Right atrium auricular region (tissue), 2 donors: ENCODE data around the gene LRFN2. TPM values are rescaled to one million over a fixed set of nuclear protein-coding genes. Genes with fewer than 3 reads are reported as not detected.

Source experiments
- DNase-seq: peaks from one replicate; pipeline ENCODE4 v3.0.0-alpha.2; 2019; ENCODE audit warnings: low spot score
- H3K27ac ChIP-seq, 2 donors: fragments of 200-600 bp; sonication (generic); 1 replicate in 1 of 2; 2 replicates in 1 of 2; pipeline ENCODE4 v1.5.1; 2016 to 2019
- H3K27me3 ChIP-seq, 2 donors: fragments of 200-600 bp; sonication (generic); one replicate each; pipeline versions ENCODE4 v1.5.1 to v1.6.0; 2017 to 2019
- H3K36me3 ChIP-seq: fragments of 200-600 bp; sonication (generic); one replicate; pipeline ENCODE4 v1.5.1; 2016
- H3K4me1 ChIP-seq, 2 donors: fragments of 200-600 bp; sonication (generic); one replicate each; pipeline versions ENCODE4 v1.5.1 to v1.6.0; 2017 to 2019
- H3K4me3 ChIP-seq, 2 donors: fragments of 200-600 bp; sonication (generic); 1 replicate in 1 of 2; 2 replicates in 1 of 2; pipeline ENCODE4 v1.5.1; 2017 to 2019; ENCODE audit warnings: mild to moderate bottlenecking in 1 of 2, moderate library complexity in 1 of 2
- H3K9me3 ChIP-seq, 2 donors: fragments of 200-600 bp; sonication (generic); one replicate each; pipeline ENCODE4 v1.5.1; 2019
- total RNA-seq, 2 donors: library from RNA; depleted of rRNA; stranded (reverse); fragments of >200 nt; gene quantifications; one replicate each; pipeline ENCODE4 v1.1.0, GENCODE V29; 2016
- TF ChIP-seq, protein P1 (sequence below), 2 donors: fragments of 200-600 bp; sonication (generic); IDR thresholded peaks; one replicate each; pipeline ENCODE4 v1.5.1; 2019; ENCODE audit warnings: antibody characterized with exemption in 2 of 2

Gene LRFN2
- total RNA-seq, 2 donors from 2014 or later: not detected

DNA sequence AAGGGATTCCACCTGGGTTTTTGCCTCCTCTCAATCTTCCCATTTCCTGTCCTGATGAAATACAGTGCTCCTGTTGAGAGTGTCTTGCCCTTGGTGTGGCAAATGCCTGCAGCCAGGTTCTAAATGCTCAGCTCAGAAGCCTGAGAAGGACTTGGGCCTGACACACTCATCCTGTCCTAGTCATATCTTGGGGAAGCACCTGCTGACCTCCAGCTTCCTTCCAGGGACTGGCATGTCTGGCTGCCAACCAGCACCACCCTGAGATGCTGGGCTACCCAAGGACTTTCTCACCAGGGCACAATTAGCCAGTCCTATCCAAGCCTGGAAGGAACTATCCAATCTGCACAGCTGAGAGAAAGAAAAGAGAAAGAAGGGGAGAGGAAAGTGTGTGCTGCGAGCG, 43.4 kb downstream of the LRFN2 start:
- TF ChIP-seq, protein P1, sequence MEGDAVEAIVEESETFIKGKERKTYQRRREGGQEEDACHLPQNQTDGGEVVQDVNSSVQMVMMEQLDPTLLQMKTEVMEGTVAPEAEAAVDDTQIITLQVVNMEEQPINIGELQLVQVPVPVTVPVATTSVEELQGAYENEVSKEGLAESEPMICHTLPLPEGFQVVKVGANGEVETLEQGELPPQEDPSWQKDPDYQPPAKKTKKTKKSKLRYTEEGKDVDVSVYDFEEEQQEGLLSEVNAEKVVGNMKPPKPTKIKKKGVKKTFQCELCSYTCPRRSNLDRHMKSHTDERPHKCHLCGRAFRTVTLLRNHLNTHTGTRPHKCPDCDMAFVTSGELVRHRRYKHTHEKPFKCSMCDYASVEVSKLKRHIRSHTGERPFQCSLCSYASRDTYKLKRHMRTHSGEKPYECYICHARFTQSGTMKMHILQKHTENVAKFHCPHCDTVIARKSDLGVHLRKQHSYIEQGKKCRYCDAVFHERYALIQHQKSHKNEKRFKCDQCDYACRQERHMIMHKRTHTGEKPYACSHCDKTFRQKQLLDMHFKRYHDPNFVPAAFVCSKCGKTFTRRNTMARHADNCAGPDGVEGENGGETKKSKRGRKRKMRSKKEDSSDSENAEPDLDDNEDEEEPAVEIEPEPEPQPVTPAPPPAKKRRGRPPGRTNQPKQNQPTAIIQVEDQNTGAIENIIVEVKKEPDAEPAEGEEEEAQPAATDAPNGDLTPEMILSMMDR (IDR thresholded peaks at IDR 0.05): no peak
- Histone ChIP-seq H3K4me1 (no peaks in the 10 kb centered on the region), H3K36me3 (no peaks in the 10 kb centered on the region), H3K27me3 (no peaks in the 10 kb centered on the region), H3K27ac (no peak overlapping the region), H3K9me3 (no peaks in the 10 kb centered on the region), H3K4me3 (no peak overlapping the region)
- DNase-seq: no peak

GRCh38 chr6:40543146-40543545, 44.0 kb downstream of the LRFN2 start:
- Histone ChIP-seq H3K27me3 (no peaks in the 10 kb centered on the region), H3K27ac (no peak overlapping the region), H3K9me3 (no peaks in the 10 kb centered on the region), H3K4me1 (no peaks in the 10 kb centered on the region), H3K4me3 (no peak overlapping the region), H3K36me3 (no peaks in the 10 kb centered on the region)
- no peak for DNase-seq
- TF ChIP-seq, protein P1 (IDR thresholded peaks at IDR 0.05): no peak

GRCh38 chr6:40542175-40542764, 44.9 kb downstream of the LRFN2 start:
- TF ChIP-seq, protein P1 (IDR thresholded peaks at IDR 0.05): no peak
- Histone ChIP-seq H3K4me3 (no peak overlapping the region), H3K36me3 (no peaks in the 10 kb centered on the region), H3K27me3 (no peaks in the 10 kb centered on the region), H3K27ac (no peak overlapping the region), H3K4me1 (no peaks in the 10 kb centered on the region), H3K9me3 (no peaks in the 10 kb centered on the region)
- no peak for DNase-seq

GRCh38 chr6:40541556-40542174, 45.5 kb downstream of the LRFN2 start:
- no peaks in the 10 kb centered on the region for H3K27me3 ChIP-seq
- TF ChIP-seq, protein P1 (IDR thresholded peaks at IDR 0.05): no peak
- no peak overlapping the region for H3K27ac ChIP-seq
- H3K9me3 ChIP-seq: no peaks in the 10 kb centered on the region
- no peaks in the 10 kb centered on the region for H3K36me3 ChIP-seq
- no peak overlapping the region for H3K4me3 ChIP-seq
- no peak for DNase-seq
- no peaks in the 10 kb centered on the region for H3K4me1 ChIP-seq

DNA sequence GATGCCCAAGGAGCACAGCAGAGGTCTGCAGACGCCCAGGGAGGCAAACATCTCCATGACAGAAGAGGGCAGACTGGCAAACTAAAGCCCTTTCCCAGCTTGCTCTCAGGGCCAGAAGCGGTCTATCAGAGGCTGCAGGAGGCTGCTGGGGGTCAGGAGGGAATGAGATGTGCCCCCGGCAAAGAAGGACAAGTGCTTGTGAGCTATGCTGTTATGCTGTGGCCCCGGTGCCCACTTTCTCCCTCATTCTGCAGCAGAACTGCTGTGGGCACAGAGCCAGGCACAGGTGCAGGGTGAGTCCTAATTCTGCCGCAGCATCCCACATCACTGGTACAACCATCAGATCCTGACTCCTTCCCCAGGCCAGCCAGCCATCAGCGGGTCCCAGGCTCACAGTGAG, 46.4 kb downstream of the LRFN2 start:
- TF ChIP-seq, protein P1 (IDR thresholded peaks at IDR 0.05): no peak

GRCh38 chr6:40539853-40540252, 47.3 kb downstream of the LRFN2 start:
- no peaks in the 10 kb centered on the region for H3K9me3 ChIP-seq
- no peak for DNase-seq
- no peaks in the 10 kb centered on the region for H3K27me3 ChIP-seq
- no peaks in the 10 kb centered on the region for H3K36me3 ChIP-seq
- H3K27ac ChIP-seq: no peak overlapping the region
- no peak overlapping the region for H3K4me3 ChIP-seq
- H3K4me1 ChIP-seq: no peaks in the 10 kb centered on the region
- TF ChIP-seq, protein P1 (IDR thresholded peaks at IDR 0.05): no peak

More for the DNA sequence above, 46.4 kb downstream of the LRFN2 start:
- Histone ChIP-seq H3K4me1 (no peaks in the 10 kb centered on the region), H3K36me3 (no peaks in the 10 kb centered on the region), H3K9me3 (no peaks in the 10 kb centered on the region), H3K27me3 (no peaks in the 10 kb centered on the region), H3K27ac (no peak overlapping the region), H3K4me3 (no peak overlapping the region)
- DNase-seq: no peak
